WTC11 (cell line): ENCODE measurements around the gene FOXN3. TPM values are rescaled to one million over a fixed set of nuclear protein-coding genes. Genes with fewer than 3 reads are reported as not detected.
"Not testable (repeated sequence)": the region's sequence is repeated elsewhere in the genome, so short reads cannot be mapped to it uniquely, and the experiment has no call there.

Experiments used
- ATAC-seq: fragments of 200-7000 bp; cut with Tn5 transposase; 2 replicates; pipeline ENCODE4 v1.10.0; 2021; ENCODE audit warnings: mild to moderate bottlenecking, moderate library complexity
- CTCF ChIA-PET: fragments of 300-600 bp; sonication (Branson Sonifier 250); formaldehyde crosslinking; loops from one replicate; lab custom pipeline; 2021; ENCODE audit warnings: antibody characterized with exemption; lab: Charles Lee
- POLR2A ChIA-PET: fragments of 350-600 bp; sonication (Branson Sonifier 250); formaldehyde crosslinking; loops from one replicate; lab custom pipeline; 2021; ENCODE audit warnings: antibody characterized with exemption; lab: Charles Lee
- DNase-seq: peaks from one replicate; pipeline ENCODE4 v3.0.0; 2021; ENCODE audit warnings: low spot score
- H3K27ac Mint-ChIP-seq: 2 replicates; pipeline ENCODE4 v1.8.0; 2021; ENCODE audit warnings: mixed read lengths
- H3K27me3 Mint-ChIP-seq: 2 replicates; pipeline ENCODE4 v1.8.0; 2021; ENCODE audit warnings: low read depth, mild to moderate bottlenecking, moderate library complexity, mixed read lengths
- H3K36me3 Mint-ChIP-seq: 2 replicates; pipeline ENCODE4 v1.8.0; 2021; ENCODE audit warnings: mixed read lengths
- H3K4me1 Mint-ChIP-seq: 2 replicates; pipeline ENCODE4 v1.8.0; 2022; ENCODE audit warnings: mixed read lengths
- H3K4me3 Mint-ChIP-seq: 2 replicates; pipeline ENCODE4 v1.8.0; 2021; ENCODE audit warnings: mild to moderate bottlenecking, moderate library complexity, mixed read lengths
- H3K9me3 Mint-ChIP-seq: 2 replicates; pipeline ENCODE4 v1.8.0; 2021; ENCODE audit warnings: mixed read lengths
- ESRRA ChIP-seq: sonication (generic); formaldehyde crosslinking; IDR thresholded peaks from 2 replicates; pipeline ENCODE4 v1.8.1; 2022; ENCODE audit warnings: mild to moderate bottlenecking, missing genetic modification reagents, borderline replicate concordance
- ETV6 ChIP-seq: sonication (generic); formaldehyde crosslinking; IDR thresholded peaks from 2 replicates; pipeline ENCODE4 v1.8.1; 2022; ENCODE audit warnings: mild to moderate bottlenecking, missing genetic modification reagents
- GABPB1 ChIP-seq: sonication (generic); formaldehyde crosslinking; IDR thresholded peaks from 2 replicates; pipeline ENCODE4 v1.8.1; 2023; ENCODE audit warnings: mild to moderate bottlenecking, missing genetic modification reagents
- HMGA2 ChIP-seq: fragments of 250-450 bp; sonication (Bioruptor Pico); IDR thresholded peaks from 2 replicates; pipeline ENCODE4 v1.4.0; 2021; ENCODE audit warnings: mild to moderate bottlenecking, moderate library complexity
- OVOL2 ChIP-seq: fragments of 250-450 bp; sonication (Bioruptor Pico); IDR thresholded peaks from 2 replicates; pipeline ENCODE4 v1.9.0; 2021; ENCODE audit warnings: mild to moderate bottlenecking, borderline replicate concordance
- PRRX2 ChIP-seq: fragments of 250-450 bp; sonication (Bioruptor Pico); IDR thresholded peaks from 2 replicates; pipeline ENCODE4 v1.8.0; 2021; ENCODE audit warnings: mild to moderate bottlenecking
- RELA ChIP-seq: sonication (generic); formaldehyde crosslinking; IDR thresholded peaks from 2 replicates; pipeline ENCODE4 v1.8.1; 2022; ENCODE audit warnings: missing genetic modification reagents, mild to moderate bottlenecking, borderline replicate concordance
- SMAD3 ChIP-seq: sonication (generic); formaldehyde crosslinking; IDR thresholded peaks from 2 replicates; pipeline ENCODE4 v1.8.0; 2022; ENCODE audit warnings: missing genetic modification reagents, mild to moderate bottlenecking, borderline replicate concordance
- TP53 ChIP-seq: sonication (generic); formaldehyde crosslinking; IDR thresholded peaks from 2 replicates; pipeline ENCODE4 v1.8.1; 2023; ENCODE audit warnings: mild to moderate bottlenecking, missing genetic modification reagents
- ZNF121 ChIP-seq: sonication (generic); formaldehyde crosslinking; IDR thresholded peaks from 2 replicates; pipeline ENCODE4 v1.8.0; 2023; ENCODE audit warnings: missing genetic modification reagents
- ZNF219 ChIP-seq: sonication (generic); formaldehyde crosslinking; IDR thresholded peaks from 2 replicates; pipeline ENCODE4 v1.8.0; 2023; ENCODE audit warnings: missing genetic modification reagents, mild to moderate bottlenecking, borderline replicate concordance
- ZNF671 ChIP-seq: fragments of 250-450 bp; sonication (Bioruptor Pico); IDR thresholded peaks from 2 replicates; pipeline ENCODE4 v1.8.0; 2021; ENCODE audit warnings: mild to moderate bottlenecking
- total RNA-seq: library from RNA; stranded (reverse); gene quantifications from 3 replicates; pipeline ENCODE4 v1.2.3, GENCODE V29; 2021
- TF ChIP-seq, protein P1 (sequence below): sonication (generic); formaldehyde crosslinking; IDR thresholded peaks from 2 replicates; pipeline ENCODE4 v1.8.0; 2022; ENCODE audit warnings: mild to moderate bottlenecking, missing genetic modification reagents
- TF ChIP-seq, protein P2 (sequence below): fragments of 250-450 bp; sonication (Bioruptor Pico); IDR thresholded peaks from 2 replicates; pipeline ENCODE4 v2.1.2; 2022; ENCODE audit warnings: mild to moderate bottlenecking, moderate library complexity
- TF ChIP-seq, protein P3 (sequence below): sonication (generic); formaldehyde crosslinking; IDR thresholded peaks from 2 replicates; pipeline ENCODE4 v1.8.0; 2022; ENCODE audit warnings: mild to moderate bottlenecking, missing genetic modification reagents
- TF ChIP-seq, protein P4 (sequence below): sonication (generic); formaldehyde crosslinking; IDR thresholded peaks from 2 replicates; pipeline ENCODE4 v1.8.0; 2022; ENCODE audit warnings: mild to moderate bottlenecking, missing genetic modification reagents

The FOXN3 gene
- total RNA-seq, 1 experiment from 2014 or later: 170 TPM

DNA sequence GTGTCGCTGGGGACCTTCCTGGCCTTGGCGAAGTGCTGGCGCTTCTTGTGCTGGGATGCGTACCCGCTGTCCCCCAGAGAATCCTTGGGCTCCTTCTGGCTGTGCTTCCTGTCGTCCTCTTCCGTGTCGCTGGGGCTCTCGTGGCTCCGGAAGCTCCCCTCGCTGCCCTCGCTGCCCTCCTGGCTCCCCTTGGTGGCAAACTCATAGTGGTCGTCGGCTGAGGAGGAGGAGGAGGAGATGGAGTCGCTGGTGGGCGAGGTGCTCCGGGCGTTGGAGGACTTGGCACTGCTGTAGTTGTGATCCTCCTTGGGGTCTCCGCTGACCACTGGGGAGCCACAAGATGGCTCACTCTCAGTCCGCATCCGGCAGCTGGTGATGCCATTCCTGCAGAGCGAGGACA is 254.4 kb downstream of the FOXN3 start (continued):
- TF ChIP-seq, protein P1, sequence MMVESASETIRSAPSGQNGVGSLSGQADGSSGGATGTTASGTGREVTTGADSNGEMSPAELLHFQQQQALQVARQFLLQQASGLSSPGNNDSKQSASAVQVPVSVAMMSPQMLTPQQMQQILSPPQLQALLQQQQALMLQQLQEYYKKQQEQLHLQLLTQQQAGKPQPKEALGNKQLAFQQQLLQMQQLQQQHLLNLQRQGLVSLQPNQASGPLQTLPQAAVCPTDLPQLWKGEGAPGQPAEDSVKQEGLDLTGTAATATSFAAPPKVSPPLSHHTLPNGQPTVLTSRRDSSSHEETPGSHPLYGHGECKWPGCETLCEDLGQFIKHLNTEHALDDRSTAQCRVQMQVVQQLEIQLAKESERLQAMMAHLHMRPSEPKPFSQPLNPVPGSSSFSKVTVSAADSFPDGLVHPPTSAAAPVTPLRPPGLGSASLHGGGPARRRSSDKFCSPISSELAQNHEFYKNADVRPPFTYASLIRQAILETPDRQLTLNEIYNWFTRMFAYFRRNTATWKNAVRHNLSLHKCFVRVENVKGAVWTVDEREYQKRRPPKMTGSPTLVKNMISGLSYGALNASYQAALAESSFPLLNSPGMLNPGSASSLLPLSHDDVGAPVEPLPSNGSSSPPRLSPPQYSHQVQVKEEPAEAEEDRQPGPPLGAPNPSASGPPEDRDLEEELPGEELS (CRISPR knock-in tag): no peak

DNA sequence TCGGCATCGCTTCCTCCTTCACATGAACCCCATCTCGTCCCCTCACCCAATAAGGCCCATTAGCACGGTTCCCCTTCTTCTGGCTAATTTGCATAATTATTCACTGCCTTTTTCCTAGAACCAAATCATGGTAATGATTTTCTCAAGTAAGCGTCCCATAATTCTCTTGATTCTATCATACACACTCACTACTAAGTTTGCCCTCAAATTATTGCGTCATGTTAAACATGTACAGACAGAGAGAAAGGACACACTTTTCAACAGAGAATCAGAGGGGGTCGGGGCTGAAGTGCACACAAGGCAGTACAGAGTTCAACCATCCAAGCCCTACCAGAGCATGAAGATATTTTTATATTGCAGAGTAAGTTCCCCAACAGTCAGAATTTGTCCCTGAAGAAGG is 256.6 kb downstream of the FOXN3 start:
- Mint-ChIP-seq H3K4me3 (no peak overlapping the region), H3K36me3 (peaks cover 54% of the 10 kb centered on the region), H3K4me1 (peaks cover 30% of the 10 kb centered on the region), H3K27ac (0 out of 2 replicates have a peak overlapping the region, but pooled peaks have one; percentile 1), H3K9me3 (no peaks in the 10 kb centered on the region), H3K27me3 (no peaks in the 10 kb centered on the region)
- TF ChIP-seq OVOL2 (CRISPR knock-in tag) (no peak), GABPB1 (CRISPR knock-in tag) (peak; percentile 64)
- no peak for DNase-seq
- no peak for ATAC-seq
- POLR2A ChIA-PET: no interaction called here
- CTCF ChIA-PET: no interaction called here

DNA sequence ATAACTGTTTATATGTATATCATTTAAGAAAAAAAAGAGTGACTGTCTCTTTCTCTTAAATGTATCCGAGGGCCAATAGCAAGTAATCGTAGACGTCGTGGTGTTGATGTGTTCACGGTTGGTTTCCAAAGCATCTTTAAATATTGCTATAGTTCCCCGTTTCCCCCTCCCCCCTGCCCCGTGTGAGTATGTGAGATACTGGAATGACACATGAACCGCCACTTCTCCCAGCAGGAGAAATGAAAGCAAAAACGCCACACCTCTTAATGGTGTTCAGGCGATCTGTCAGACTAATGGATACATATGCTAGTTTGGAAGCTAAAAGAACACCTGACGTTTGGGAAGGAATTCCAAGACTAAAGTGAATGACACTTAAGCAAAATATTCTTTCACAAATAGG is 258.3 kb downstream of the FOXN3 start:
- CTCF ChIA-PET: no interaction called here
- H3K36me3 Mint-ChIP-seq: peaks cover 49% of the 10 kb centered on the region

DNA sequence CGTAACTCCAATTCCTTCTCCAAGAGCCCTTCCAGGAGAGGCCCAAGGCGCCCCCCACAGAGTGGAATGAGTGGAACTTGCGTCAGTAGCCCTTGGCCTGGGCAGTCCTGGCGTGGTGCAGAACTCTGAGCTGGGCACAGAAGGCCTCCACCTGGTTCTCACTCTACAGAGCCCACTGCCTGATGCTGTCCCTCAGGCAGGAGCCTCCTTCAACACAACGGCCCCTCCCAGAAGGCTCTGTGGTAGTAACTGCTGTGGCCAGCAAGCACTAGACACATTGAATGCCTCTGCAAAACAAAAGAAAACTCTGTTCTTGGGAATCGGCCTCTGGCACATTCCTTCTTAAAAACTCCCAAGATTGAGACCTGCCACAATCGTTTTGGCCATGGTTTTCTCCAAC is 258.9 kb downstream of the FOXN3 start:
- CTCF ChIA-PET, H3K27me3 Mint-ChIP-seq, H3K9me3 Mint-ChIP-seq, H3K4me3 Mint-ChIP-seq, POLR2A ChIA-PET: not testable (repeated sequence)
- peaks cover 49% of the 10 kb centered on the region for H3K36me3 Mint-ChIP-seq
- peak; percentile 33 for ATAC-seq
- peaks cover 28% of the 10 kb centered on the region for H3K4me1 Mint-ChIP-seq
- TF ChIP-seq ZNF121 (CRISPR knock-in tag): 0 out of 2 replicates have a peak, but pooled peaks have one; percentile 33
- DNase-seq: peak; percentile 38
- H3K27ac Mint-ChIP-seq: 0 out of 2 replicates have a peak overlapping the region, but pooled peaks have one; percentile 58

More for the DNA sequence above, 258.3 kb downstream of the FOXN3 start:
- Mint-ChIP-seq H3K27me3 (no peaks in the 10 kb centered on the region), H3K27ac (peak overlapping the region; percentile 93; the same call in 1 of the 2 replicates), H3K9me3 (0 out of 2 replicates have a peak, but pooled peaks cover 4% of the 10 kb centered on the region), H3K4me1 (peaks cover 28% of the 10 kb centered on the region)
- DNase-seq: no peak
- POLR2A ChIA-PET: no interaction called here
- no peak for ATAC-seq
- TF ChIP-seq SMAD3 (CRISPR knock-in tag): no peak
- TF ChIP-seq, all 79 proteins: peak for 0
- H3K4me3 Mint-ChIP-seq: no peak overlapping the region

DNA sequence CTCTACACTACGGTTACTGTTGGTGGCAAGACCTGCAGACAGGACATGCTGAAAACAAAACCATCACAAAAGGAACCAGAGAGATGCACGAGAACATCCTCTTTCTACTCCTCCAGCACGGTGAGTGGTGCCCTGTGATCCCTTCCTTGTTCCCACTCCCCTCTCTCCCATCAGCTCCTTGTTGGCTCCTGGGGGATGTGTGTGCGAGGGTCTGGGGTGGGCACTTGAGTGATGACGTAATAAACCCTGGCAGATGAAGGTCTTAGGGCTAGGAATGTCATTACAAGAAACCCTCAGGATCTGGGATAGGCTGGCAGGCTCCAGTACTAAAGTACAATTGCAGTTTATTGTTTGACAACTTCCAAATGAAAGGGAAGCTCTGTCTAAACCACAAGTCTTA is 261.5 kb downstream of the FOXN3 start:
- H3K9me3 Mint-ChIP-seq: peaks cover 26% of the 10 kb centered on the region
- H3K4me1 Mint-ChIP-seq: peaks cover 25% of the 10 kb centered on the region
- peaks cover 30% of the 10 kb centered on the region for H3K36me3 Mint-ChIP-seq
- ChIA-PET CTCF (no interaction called here), POLR2A (no interaction called here)
- no peak for TF ChIP-seq ETV6 (CRISPR knock-in tag)
- TF ChIP-seq PRRX2 (CRISPR knock-in tag): 0 out of 2 replicates have a peak, but pooled peaks have one; percentile 25
- no peak overlapping the region for H3K27ac Mint-ChIP-seq
- ATAC-seq (no peak), DNase-seq (no peak)
- H3K27me3 Mint-ChIP-seq: no peaks in the 10 kb centered on the region; the same call in 1 of the 2 replicates
- H3K4me3 Mint-ChIP-seq: no peak overlapping the region

DNA sequence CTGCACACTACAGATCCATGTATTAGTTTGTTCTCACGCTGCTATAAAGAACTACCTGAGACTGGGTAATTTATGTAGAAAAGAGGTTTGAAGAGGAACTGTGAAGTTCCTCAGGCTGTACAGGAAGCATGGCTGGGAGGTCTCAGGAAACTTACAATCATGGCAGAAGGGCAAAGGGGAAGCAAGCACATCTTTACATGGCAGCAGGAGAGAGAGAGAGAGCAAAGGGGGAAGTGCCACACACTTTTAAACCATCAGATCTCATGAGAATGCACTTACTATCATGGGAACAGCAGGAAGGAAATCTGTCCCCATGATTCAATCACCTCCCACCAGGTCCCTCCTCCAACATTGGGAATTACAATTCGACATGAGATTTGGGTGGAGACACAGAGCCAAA is 265.3 kb downstream of the FOXN3 start:
- Mint-ChIP-seq H3K27me3 (peaks cover 16% of the 10 kb centered on the region), H3K36me3 (peaks cover 22% of the 10 kb centered on the region; the same call in 1 of the 2 replicates), H3K9me3 (peaks cover 41% of the 10 kb centered on the region)
- POLR2A ChIA-PET, ATAC-seq, DNase-seq, H3K4me3 Mint-ChIP-seq, CTCF ChIA-PET, H3K4me1 Mint-ChIP-seq, H3K27ac Mint-ChIP-seq: not testable (repeated sequence)

DNA sequence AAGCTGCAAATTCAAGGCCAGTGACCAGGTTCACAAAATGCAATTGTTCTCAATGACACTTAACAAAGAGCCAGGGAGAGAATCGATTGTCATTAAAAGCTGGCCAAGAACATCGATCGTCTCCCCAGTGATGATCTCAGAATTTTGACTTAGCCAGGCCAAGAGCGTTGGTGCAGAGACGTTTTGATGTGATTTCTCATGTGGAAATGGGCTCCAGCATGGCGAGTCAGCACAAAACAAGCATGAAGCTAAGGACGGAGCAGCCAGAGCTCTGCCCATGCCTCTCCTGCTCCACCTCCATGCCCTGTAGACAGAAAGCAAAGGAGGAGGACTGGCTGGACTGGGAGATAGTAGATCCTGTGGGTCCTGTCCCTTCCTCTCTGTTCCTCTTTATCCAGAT is 270.8 kb downstream of the FOXN3 start:
- Mint-ChIP-seq H3K9me3 (peaks cover 20% of the 10 kb centered on the region), H3K36me3 (peaks cover 5% of the 10 kb centered on the region; the same call in 1 of the 2 replicates), H3K27ac (no peak overlapping the region), H3K4me1 (peaks cover 12% of the 10 kb centered on the region), H3K4me3 (no peak overlapping the region), H3K27me3 (peaks cover 24% of the 10 kb centered on the region)
- ChIA-PET POLR2A (no interaction called here), CTCF (no interaction called here)
- DNase-seq (no peak), ATAC-seq (no peak)
- no peak for TF ChIP-seq ESRRA (CRISPR knock-in tag)
- TF ChIP-seq, protein P2, sequence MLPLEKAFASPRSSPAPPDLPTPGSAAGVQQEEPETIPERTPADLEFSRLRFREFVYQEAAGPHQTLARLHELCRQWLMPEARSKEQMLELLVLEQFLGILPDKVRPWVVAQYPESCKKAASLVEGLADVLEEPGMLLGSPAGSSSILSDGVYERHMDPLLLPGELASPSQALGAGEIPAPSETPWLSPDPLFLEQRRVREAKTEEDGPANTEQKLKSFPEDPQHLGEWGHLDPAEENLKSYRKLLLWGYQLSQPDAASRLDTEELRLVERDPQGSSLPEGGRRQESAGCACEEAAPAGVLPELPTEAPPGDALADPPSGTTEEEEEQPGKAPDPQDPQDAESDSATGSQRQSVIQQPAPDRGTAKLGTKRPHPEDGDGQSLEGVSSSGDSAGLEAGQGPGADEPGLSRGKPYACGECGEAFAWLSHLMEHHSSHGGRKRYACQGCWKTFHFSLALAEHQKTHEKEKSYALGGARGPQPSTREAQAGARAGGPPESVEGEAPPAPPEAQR: no peak
- no peak for TF ChIP-seq RELA (CRISPR knock-in tag)
- TF ChIP-seq TP53 (CRISPR knock-in tag): no peak
- no peak for TF ChIP-seq ZNF219 (CRISPR knock-in tag)
- TF ChIP-seq, protein P3, sequence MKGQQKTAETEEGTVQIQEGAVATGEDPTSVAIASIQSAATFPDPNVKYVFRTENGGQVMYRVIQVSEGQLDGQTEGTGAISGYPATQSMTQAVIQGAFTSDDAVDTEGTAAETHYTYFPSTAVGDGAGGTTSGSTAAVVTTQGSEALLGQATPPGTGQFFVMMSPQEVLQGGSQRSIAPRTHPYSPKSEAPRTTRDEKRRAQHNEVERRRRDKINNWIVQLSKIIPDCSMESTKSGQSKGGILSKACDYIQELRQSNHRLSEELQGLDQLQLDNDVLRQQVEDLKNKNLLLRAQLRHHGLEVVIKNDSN: no peak
- TF ChIP-seq ZNF671 (CRISPR knock-in tag): no peak
- TF ChIP-seq HMGA2: no peak
- TF ChIP-seq, protein P4, sequence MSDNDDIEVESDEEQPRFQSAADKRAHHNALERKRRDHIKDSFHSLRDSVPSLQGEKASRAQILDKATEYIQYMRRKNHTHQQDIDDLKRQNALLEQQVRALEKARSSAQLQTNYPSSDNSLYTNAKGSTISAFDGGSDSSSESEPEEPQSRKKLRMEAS: no peak
